Chondrocyte (in vitro differentiated cells): Measurements from ENCODE around the gene NPTXR. TPM values are rescaled to one million over a fixed set of nuclear protein-coding genes. Genes with fewer than 3 reads are reported as not detected.
A peak's percentile ranks its signal among the peaks of the same experiment; 100 is the strongest.

Experiments used
- DNase-seq: peaks from one replicate; pipeline ENCODE4 v3.0.0; 2021; ENCODE audit warnings: mixed read lengths, low spot score
- H3K27ac Mint-ChIP-seq: one replicate; pipeline ENCODE4 v1.8.0; 2021; ENCODE audit warnings: mild to moderate bottlenecking, moderate library complexity, mixed read lengths; ENCODE audit not compliant: unreplicated experiment
- H3K27me3 Mint-ChIP-seq: 2 replicates; pipeline ENCODE4 v1.8.0; 2021; ENCODE audit warnings: low read depth, mixed read lengths
- H3K36me3 Mint-ChIP-seq: 2 replicates; pipeline ENCODE4 v1.8.0; 2021; ENCODE audit warnings: low read depth, mixed read lengths
- H3K4me1 Mint-ChIP-seq: 2 replicates; pipeline ENCODE4 v1.8.0; 2021; ENCODE audit warnings: low read depth, mild to moderate bottlenecking, mixed read lengths
- H3K4me3 Mint-ChIP-seq: one replicate; pipeline ENCODE4 v1.8.0; 2021; ENCODE audit warnings: mild to moderate bottlenecking, moderate library complexity, mixed read lengths; ENCODE audit not compliant: unreplicated experiment
- H3K9me3 Mint-ChIP-seq: 2 replicates; pipeline ENCODE4 v1.8.0; 2021; ENCODE audit warnings: low read depth, mixed read lengths
- CTCF ChIP-seq: fragments of 200-600 bp; sonication (generic); IDR thresholded peaks from 2 replicates; pipeline ENCODE4 v1.5.0; 2021; ENCODE audit warnings: antibody characterized with exemption, mild to moderate bottlenecking, moderate library complexity
- total RNA-seq: library from RNA; stranded (reverse); gene quantifications from 3 replicates; pipeline ENCODE4 v1.2.1, GENCODE V29; 2021

The NPTXR gene
- total RNA-seq, 1 donor from 2014 or later: 35.0 TPM

GRCh38 chr22:38830026-38830844 is 13.6 kb downstream of the NPTXR start:
- Mint-ChIP-seq H3K36me3 (peaks cover 4% of the 10 kb centered on the region), H3K9me3 (no peaks in the 10 kb centered on the region), H3K4me3 (no peak overlapping the region), H3K27me3 (no peaks in the 10 kb centered on the region), H3K27ac (no peak overlapping the region), H3K4me1 (peaks cover 10% of the 10 kb centered on the region)
- peak; percentile 57 for DNase-seq
- TF ChIP-seq CTCF: no peak

GRCh38 chr22:38829485-38829884 is 14.3 kb downstream of the NPTXR start:
- H3K36me3 Mint-ChIP-seq: peaks cover 4% of the 10 kb centered on the region
- no peak for DNase-seq
- no peaks in the 10 kb centered on the region for H3K27me3 Mint-ChIP-seq
- peaks cover 10% of the 10 kb centered on the region for H3K4me1 Mint-ChIP-seq
- H3K4me3 Mint-ChIP-seq: no peak overlapping the region
- no peak overlapping the region for H3K27ac Mint-ChIP-seq
- no peak for TF ChIP-seq CTCF
- no peaks in the 10 kb centered on the region for H3K9me3 Mint-ChIP-seq

GRCh38 chr22:38828616-38829205 is 15.1 kb downstream of the NPTXR start:
- H3K4me1 Mint-ChIP-seq: peaks cover 12% of the 10 kb centered on the region
- H3K27me3 Mint-ChIP-seq: no peaks in the 10 kb centered on the region
- H3K27ac Mint-ChIP-seq: no peak overlapping the region
- H3K4me3 Mint-ChIP-seq: no peak overlapping the region
- no peaks in the 10 kb centered on the region for H3K9me3 Mint-ChIP-seq
- H3K36me3 Mint-ChIP-seq: peaks cover 6% of the 10 kb centered on the region
- peak; percentile 58 for DNase-seq
- no peak for TF ChIP-seq CTCF

GRCh38 chr22:38828191-38828590 is 15.6 kb downstream of the NPTXR start:
- H3K27me3 Mint-ChIP-seq: peaks cover 1% of the 10 kb centered on the region
- no peak overlapping the region for H3K4me3 Mint-ChIP-seq
- peak; percentile 70 for DNase-seq

More at GRCh38 chr22:38828191-38828590, 15.6 kb downstream of the NPTXR start:
- Mint-ChIP-seq H3K27ac (no peak overlapping the region), H3K4me1 (peaks cover 12% of the 10 kb centered on the region), H3K9me3 (no peaks in the 10 kb centered on the region), H3K36me3 (peaks cover 8% of the 10 kb centered on the region)
- no peak for TF ChIP-seq CTCF
